SW 1271 (cell line): Measurements from ENCODE around the gene FAXC.
"Not testable (repeated sequence)": the region's sequence is repeated elsewhere in the genome, so short reads cannot be mapped to it uniquely, and the experiment has no call there.

Experiments used
- DNase-seq, 2 experiments: peaks; one replicate each; lab custom pipeline; 2025; lab: John Stamatoyannopoulos, UW

Gene FAXC

DNA sequence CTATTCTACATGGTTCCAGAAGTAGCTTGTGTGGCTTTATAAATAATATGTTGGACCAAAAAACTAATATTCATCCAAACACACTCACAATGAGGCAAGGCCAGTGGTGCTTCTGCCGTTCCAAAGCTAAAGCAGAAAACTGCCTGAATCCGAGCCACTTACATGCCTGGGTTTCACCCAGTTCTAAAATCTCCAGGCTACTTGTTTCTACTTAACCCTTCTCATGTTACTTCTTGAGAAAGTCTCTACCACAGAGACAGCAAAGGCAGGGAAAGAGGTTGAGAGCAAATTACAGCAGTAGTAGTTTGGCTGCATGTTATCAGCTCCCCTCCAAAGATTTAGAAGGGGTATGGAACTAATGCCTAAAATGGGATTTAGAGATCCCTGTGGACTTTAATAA, 62.0 kb downstream of the FAXC start:
- DNase-seq, result no peak

- DNase-seq, result no peak
These were observed 63.6 kb downstream of the FAXC start for GRCh38 chr6:99285881-99286280.

- peak in 1 of 2 experiments; percentile 34 for DNase-seq
These were observed 66.9 kb downstream of the FAXC start for GRCh38 chr6:99282479-99283062.

GRCh38 chr6:99276747-99277146, 72.7 kb downstream of the FAXC start:
- no peak for DNase-seq

DNA sequence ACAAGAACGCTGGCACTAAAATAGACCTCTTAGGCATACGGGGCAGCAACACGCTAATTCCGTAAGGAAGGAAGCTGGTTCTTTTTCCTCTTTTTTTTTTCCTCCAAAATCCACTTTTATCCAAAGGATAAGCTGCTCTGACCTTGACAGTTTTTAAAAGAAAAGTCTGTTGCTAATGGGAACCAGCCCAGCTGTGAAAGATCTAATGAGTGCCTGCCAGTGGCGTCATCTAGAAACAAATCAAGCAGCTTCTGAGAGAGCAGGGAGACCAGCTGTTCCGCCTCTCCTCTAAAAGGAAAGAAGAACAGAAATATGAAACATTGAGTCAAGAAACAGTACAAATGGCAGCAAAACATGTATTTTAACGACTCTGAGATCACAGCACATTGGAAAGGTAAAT, 78.6 kb downstream of the FAXC start:
- DNase-seq, result no peak

- no peak for DNase-seq
These were observed 79.4 kb downstream of the FAXC start for GRCh38 chr6:99270030-99270429.

- no peak for DNase-seq
These were observed 80.3 kb downstream of the FAXC start for GRCh38 chr6:99269207-99269606.

GRCh38 chr6:99266996-99267395, 82.5 kb downstream of the FAXC start:
- not testable (repeated sequence) for DNase-seq

GRCh38 chr6:99265447-99265846, 84.0 kb downstream of the FAXC start:
- DNase-seq, result not testable (repeated sequence)

GRCh38 chr6:99254616-99255550, 94.6 kb downstream of the FAXC start:
- DNase-seq, result no peak

- no peak for DNase-seq
These were observed 96.2 kb downstream of the FAXC start for GRCh38 chr6:99253271-99253670.

DNA sequence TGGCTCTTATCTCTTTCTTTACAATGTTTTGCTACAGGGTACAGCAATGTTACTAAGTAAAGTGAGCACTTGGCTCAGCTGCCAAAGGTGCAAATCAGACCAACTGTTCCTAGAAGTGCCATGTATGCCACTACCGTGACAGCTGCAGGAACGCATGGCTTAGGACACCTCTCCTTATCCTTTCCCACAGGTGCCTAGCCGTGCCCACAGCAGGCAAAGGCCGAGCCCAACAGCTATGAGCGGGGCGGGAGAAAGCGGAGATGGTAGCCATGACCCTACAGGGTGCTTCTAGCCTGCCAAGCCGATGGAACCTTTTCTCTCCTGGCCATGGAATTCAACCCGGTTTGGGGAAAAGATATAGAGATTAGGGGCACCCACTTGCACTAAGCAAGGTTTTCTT, 97.1 kb downstream of the FAXC start:
- DNase-seq, result no peak

GRCh38 chr6:99250476-99250875, 99.0 kb downstream of the FAXC start:
- DNase-seq, result no peak

- no peak for DNase-seq
These were observed 102.9 kb downstream of the FAXC start for GRCh38 chr6:99246602-99247001.

GRCh38 chr6:99241905-99242534, 107.5 kb downstream of the FAXC start:
- peak in 1 of 2 experiments; percentile 45 for DNase-seq

GRCh38 chr6:99236010-99236409, 113.5 kb downstream of the FAXC start:
- no peak for DNase-seq

GRCh38 chr6:99233219-99233618, 116.3 kb downstream of the FAXC start:
- DNase-seq, result no peak

DNA sequence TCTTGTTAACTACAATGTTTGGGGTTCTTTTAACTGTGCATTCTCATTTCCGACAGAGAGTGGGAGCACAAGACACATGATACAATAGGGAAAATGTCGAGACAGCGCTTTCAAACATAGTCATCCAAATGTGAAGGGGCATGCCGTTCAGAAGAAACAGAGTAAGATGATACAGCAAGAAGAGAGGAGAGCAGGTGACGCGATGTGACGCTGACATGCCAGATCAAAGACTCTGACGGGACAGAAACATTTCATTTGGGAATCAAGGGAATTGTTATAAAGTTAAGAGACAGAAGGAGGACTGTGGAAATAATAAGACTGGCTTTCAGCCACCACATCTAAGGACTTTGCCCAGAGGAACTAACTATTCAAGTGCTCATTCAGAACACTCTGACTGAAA, 117.4 kb downstream of the FAXC start:
- DNase-seq, result no peak

GRCh38 chr6:99225172-99225571, 124.3 kb downstream of the FAXC start:
- DNase-seq, result no peak
